ENCODE results near the gene BNIP3.

DNA sequence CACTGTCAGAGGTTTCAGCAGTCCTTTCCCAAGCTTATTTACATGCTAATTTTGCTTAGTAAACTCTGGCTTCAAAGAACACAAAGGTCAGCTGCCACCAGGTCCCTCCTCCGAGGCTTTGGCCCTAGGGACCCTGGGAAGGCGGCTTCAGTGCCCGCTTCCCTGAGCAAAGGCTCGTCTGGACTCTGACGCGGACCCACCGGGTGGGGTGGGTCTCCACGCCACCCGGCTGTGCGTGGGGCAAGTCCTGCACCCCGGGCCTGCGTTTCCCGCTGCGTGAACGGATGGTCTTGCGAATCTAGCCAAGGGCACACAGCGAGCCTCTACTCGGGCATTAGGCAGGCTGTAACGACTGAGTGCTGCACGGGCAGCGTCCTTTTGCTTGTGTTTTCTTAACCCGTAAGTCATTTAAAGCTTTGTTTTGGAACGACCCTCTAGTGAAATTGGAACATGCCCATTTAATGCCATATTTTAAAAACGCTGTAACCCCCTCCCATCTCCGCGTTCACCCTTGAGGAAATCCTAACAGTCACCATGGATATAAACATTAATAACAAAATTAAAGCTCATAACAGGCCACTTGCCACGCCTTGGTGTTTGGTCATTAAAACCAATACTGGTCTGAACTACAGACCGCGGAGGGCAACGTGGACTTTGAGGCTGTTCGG, 828 bp downstream of the BNIP3 start:
- TF ChIP-seq, protein P1, sequence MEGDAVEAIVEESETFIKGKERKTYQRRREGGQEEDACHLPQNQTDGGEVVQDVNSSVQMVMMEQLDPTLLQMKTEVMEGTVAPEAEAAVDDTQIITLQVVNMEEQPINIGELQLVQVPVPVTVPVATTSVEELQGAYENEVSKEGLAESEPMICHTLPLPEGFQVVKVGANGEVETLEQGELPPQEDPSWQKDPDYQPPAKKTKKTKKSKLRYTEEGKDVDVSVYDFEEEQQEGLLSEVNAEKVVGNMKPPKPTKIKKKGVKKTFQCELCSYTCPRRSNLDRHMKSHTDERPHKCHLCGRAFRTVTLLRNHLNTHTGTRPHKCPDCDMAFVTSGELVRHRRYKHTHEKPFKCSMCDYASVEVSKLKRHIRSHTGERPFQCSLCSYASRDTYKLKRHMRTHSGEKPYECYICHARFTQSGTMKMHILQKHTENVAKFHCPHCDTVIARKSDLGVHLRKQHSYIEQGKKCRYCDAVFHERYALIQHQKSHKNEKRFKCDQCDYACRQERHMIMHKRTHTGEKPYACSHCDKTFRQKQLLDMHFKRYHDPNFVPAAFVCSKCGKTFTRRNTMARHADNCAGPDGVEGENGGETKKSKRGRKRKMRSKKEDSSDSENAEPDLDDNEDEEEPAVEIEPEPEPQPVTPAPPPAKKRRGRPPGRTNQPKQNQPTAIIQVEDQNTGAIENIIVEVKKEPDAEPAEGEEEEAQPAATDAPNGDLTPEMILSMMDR (conservative IDR thresholded peaks at IDR 0.05), result no peak
- no peak for TF ChIP-seq ZFX (IDR thresholded peaks at IDR 0.05)

Data from C4-2B (cell line).